GM19438 (cell line): ENCODE data around the gene MOCOS.
"Not testable (repeated sequence)": the region's sequence is repeated elsewhere in the genome, so short reads cannot be mapped to it uniquely, and the experiment has no call there.

Experiments used
- ATAC-seq: cut with Tn5 transposase; IDR thresholded peaks from one replicate; pipeline ENCODE4 v1.9.1; 2021; ENCODE audit warnings: low read depth; ENCODE audit not compliant: unreplicated experiment

MOCOS gene

GRCh38 chr18:36187193-36187825 is at the start of gene MOCOS:
Gene MOCOS (plus strand): TSS chr18:36187497. CDS start chr18:36187540, 43 bp downstream.
- peak; percentile 74 for ATAC-seq

GRCh38 chr18:36139245-36139644 is 48.1 kb upstream of the MOCOS start:
- no peak for ATAC-seq

- ATAC-seq, result no peak
Observed at GRCh38 chr18:36141576-36141975, 45.7 kb upstream of the MOCOS start.

GRCh38 chr18:36142751-36143150 is 44.5 kb upstream of the MOCOS start:
- ATAC-seq, result no peak

GRCh38 chr18:36143391-36143790 is 43.9 kb upstream of the MOCOS start:
- no peak for ATAC-seq

GRCh38 chr18:36149514-36150289 is 37.6 kb upstream of the MOCOS start:
- peak; percentile 90 for ATAC-seq

GRCh38 chr18:36152781-36153180 is 34.5 kb upstream of the MOCOS start:
- no peak for ATAC-seq

GRCh38 chr18:36153203-36153602 is 34.1 kb upstream of the MOCOS start:
- ATAC-seq, result no peak

GRCh38 chr18:36153771-36154170 is 33.5 kb upstream of the MOCOS start:
- ATAC-seq, result no peak

GRCh38 chr18:36155851-36156757 is 31.2 kb upstream of the MOCOS start:
- ATAC-seq, result no peak

GRCh38 chr18:36157441-36157840 is 29.9 kb upstream of the MOCOS start:
- no peak for ATAC-seq

GRCh38 chr18:36158266-36158867 is 28.9 kb upstream of the MOCOS start:
- ATAC-seq, result no peak

GRCh38 chr18:36160959-36161371 is 26.3 kb upstream of the MOCOS start:
- ATAC-seq, result no peak

GRCh38 chr18:36162981-36163380 is 24.3 kb upstream of the MOCOS start:
- ATAC-seq, result no peak

GRCh38 chr18:36167692-36168218 is 19.5 kb upstream of the MOCOS start:
- ATAC-seq, result no peak

GRCh38 chr18:36168296-36168695 is 19.0 kb upstream of the MOCOS start:
- not testable (repeated sequence) for ATAC-seq

- ATAC-seq, result no peak
Observed at GRCh38 chr18:36169938-36170337, 17.4 kb upstream of the MOCOS start.

- no peak for ATAC-seq
Observed at GRCh38 chr18:36175481-36175880, 11.8 kb upstream of the MOCOS start.

- no peak for ATAC-seq
Observed at GRCh38 chr18:36176177-36176584, 11.1 kb upstream of the MOCOS start.

GRCh38 chr18:36176711-36177110 is 10.6 kb upstream of the MOCOS start:
- ATAC-seq, result no peak
